Stimulated activated CD4-positive, alpha-beta T cell treated with anti-CD3 and anti-CD28 coated beads, TNF-alpha, amount 100 ng/mL, for 48 hours (primary cell): ENCODE measurements around the gene FAF1.
"Not testable (repeated sequence)": the region's sequence is repeated elsewhere in the genome, so short reads cannot be mapped to it uniquely, and the experiment has no call there.

Experiments
- DNase-seq, 3 donors: peaks; one replicate each; pipeline ENCODE4 v3.0.0-alpha.2; 2020; ENCODE audit warnings: low read depth in 3 of 3

The FAF1 gene

GRCh38 chr1:50959303-50959912 is 659 bp downstream of the FAF1 start:
- DNase-seq, result no peak

GRCh38 chr1:50955116-50955515 is 5.0 kb downstream of the FAF1 start:
- DNase-seq, result no peak

- not testable (repeated sequence) for DNase-seq
These were observed 7.5 kb downstream of the FAF1 start for GRCh38 chr1:50952566-50952965.

GRCh38 chr1:50950396-50950795 is 9.7 kb downstream of the FAF1 start:
- no peak for DNase-seq

- no peak for DNase-seq
These were observed 10.6 kb downstream of the FAF1 start for GRCh38 chr1:50949286-50949982.

- DNase-seq, result no peak
These were observed 17.7 kb downstream of the FAF1 start for GRCh38 chr1:50942334-50942733.

- DNase-seq, result no peak
These were observed 19.8 kb downstream of the FAF1 start for GRCh38 chr1:50940291-50940690.

- DNase-seq, result no peak
These were observed 23.7 kb downstream of the FAF1 start for GRCh38 chr1:50936321-50936720.

GRCh38 chr1:50935276-50935675 is 24.8 kb downstream of the FAF1 start:
- DNase-seq, result not testable (repeated sequence)

- DNase-seq, result no peak
These were observed 25.2 kb downstream of the FAF1 start for GRCh38 chr1:50934838-50935237.

GRCh38 chr1:50933770-50934169 is 26.3 kb downstream of the FAF1 start:
- not testable (repeated sequence) for DNase-seq

- not testable (repeated sequence) for DNase-seq
These were observed 28.0 kb downstream of the FAF1 start for GRCh38 chr1:50932043-50932442.

GRCh38 chr1:50930965-50931737 is 28.9 kb downstream of the FAF1 start:
- DNase-seq, result peak in 1 of 3 donors; percentile 3

- no peak for DNase-seq
These were observed 29.9 kb downstream of the FAF1 start for GRCh38 chr1:50930193-50930592.

- DNase-seq, result no peak
These were observed 30.6 kb downstream of the FAF1 start for GRCh38 chr1:50929376-50929958.

GRCh38 chr1:50923564-50923963 is 36.5 kb downstream of the FAF1 start:
- no peak for DNase-seq

- no peak for DNase-seq
These were observed 39.0 kb downstream of the FAF1 start for GRCh38 chr1:50921029-50921428.

GRCh38 chr1:50920409-50920808 is 39.7 kb downstream of the FAF1 start:
- DNase-seq, result no peak

GRCh38 chr1:50917138-50918137 is 42.6 kb downstream of the FAF1 start:
- DNase-seq, result no peak

- no peak for DNase-seq
These were observed 44.4 kb downstream of the FAF1 start for GRCh38 chr1:50915621-50916020.

- DNase-seq, result no peak
These were observed 46.1 kb downstream of the FAF1 start for GRCh38 chr1:50913954-50914353.
